Neural progenitor cell (in vitro differentiated cells): Measurements from ENCODE around the gene CGAS.

ENCODE experiments used
- EZH2 ChIP-seq: fragments of 200-600 bp; sonication (generic); IDR thresholded peaks from 2 replicates; pipeline ENCODE4 v1.6.1; 2017; ENCODE audit warnings: antibody characterized with exemption, mild to moderate bottlenecking, moderate library complexity
- TF ChIP-seq, protein P1 (sequence below): fragments of 200-600 bp; sonication (generic); IDR thresholded peaks from 2 replicates; pipeline ENCODE4 v1.5.1; 2017; ENCODE audit warnings: antibody characterized with exemption, mild to moderate bottlenecking

DNA sequence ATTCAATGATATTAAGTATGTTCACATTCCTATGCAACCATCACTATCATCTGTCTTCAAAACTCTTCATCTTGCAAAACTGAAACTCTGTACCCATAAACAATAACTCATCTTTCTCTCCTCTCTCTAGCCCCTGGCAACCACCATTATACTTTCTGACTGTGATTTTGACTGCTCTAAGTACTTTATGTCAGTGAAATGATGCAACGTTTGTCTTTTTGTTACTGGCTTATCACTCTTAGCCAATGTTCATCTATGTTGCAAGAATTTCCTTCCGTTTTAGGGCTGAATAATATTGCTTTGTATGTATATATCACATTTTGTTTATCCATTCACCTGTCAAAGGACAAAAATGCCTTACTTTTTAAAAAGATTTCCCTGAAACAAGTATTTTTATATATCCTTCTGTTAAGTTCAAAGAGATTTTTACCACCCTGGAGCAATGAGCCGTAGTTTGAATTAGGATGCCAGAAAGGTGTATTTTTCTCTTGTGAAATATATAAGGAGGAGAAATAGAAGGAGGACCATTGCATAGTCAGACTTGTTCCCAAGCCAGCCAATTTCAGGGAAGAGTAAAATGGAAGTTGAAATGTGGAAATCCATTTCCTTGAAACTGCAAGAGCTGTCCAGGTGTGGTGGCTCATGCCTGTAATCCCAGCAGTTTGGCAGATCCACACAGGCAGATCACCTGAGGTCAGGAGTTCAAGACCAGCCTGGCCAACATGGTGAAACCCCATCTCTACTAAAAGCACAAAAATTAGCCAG lies 4.0 kb upstream of the CGAS start:
- TF ChIP-seq, protein P1, sequence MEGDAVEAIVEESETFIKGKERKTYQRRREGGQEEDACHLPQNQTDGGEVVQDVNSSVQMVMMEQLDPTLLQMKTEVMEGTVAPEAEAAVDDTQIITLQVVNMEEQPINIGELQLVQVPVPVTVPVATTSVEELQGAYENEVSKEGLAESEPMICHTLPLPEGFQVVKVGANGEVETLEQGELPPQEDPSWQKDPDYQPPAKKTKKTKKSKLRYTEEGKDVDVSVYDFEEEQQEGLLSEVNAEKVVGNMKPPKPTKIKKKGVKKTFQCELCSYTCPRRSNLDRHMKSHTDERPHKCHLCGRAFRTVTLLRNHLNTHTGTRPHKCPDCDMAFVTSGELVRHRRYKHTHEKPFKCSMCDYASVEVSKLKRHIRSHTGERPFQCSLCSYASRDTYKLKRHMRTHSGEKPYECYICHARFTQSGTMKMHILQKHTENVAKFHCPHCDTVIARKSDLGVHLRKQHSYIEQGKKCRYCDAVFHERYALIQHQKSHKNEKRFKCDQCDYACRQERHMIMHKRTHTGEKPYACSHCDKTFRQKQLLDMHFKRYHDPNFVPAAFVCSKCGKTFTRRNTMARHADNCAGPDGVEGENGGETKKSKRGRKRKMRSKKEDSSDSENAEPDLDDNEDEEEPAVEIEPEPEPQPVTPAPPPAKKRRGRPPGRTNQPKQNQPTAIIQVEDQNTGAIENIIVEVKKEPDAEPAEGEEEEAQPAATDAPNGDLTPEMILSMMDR: no peak
- no peak for TF ChIP-seq EZH2
